GM23338 (cell line): Measurements from ENCODE around the gene FBXW11.

Experiments used
- CREB1 ChIP-seq: fragments of 250-450 bp; sonication (Bioruptor Pico); IDR thresholded peaks from 2 replicates; pipeline ENCODE4 v1.5.0; 2020; ENCODE audit warnings: low read depth, mild to moderate bottlenecking, moderate library complexity
- CTCF ChIP-seq, 2 experiments: fragments of 200-600 bp in 1 of 2; sonication (generic) in 1 of 2; conservative IDR thresholded peaks; 2 replicates each; pipeline versions ENCODE4 v1.5.1 to v1.6.1; 2016 to 2017; ENCODE audit warnings: antibody characterized with exemption in 2 of 2, low read depth in 2 of 2, mild to moderate bottlenecking in 2 of 2, moderate library complexity in 1 of 2
- EZH2 ChIP-seq: fragments of 200-600 bp; sonication (generic); IDR thresholded peaks from one replicate; pipeline ENCODE4 v1.8.0; 2017; ENCODE audit warnings: antibody characterized with exemption, mild to moderate bottlenecking, low read depth; ENCODE audit not compliant: unreplicated experiment
- EZH2phosphoT487 ChIP-seq: fragments of 200-600 bp; sonication (generic); IDR thresholded peaks from one replicate; pipeline ENCODE4 v1.8.1; 2018; ENCODE audit warnings: antibody characterized with exemption; ENCODE audit not compliant: unreplicated experiment
- POLR2AphosphoS5 ChIP-seq: IDR thresholded peaks from 2 replicates; pipeline ENCODE4 v1.6.1; 2016; ENCODE audit warnings: antibody characterized with exemption, low read depth
- REST ChIP-seq: IDR thresholded peaks from one replicate; pipeline ENCODE4 v1.6.1; 2018; ENCODE audit warnings: antibody characterized with exemption; ENCODE audit not compliant: unreplicated experiment
- ZNF331 ChIP-seq: fragments of 250-450 bp; sonication (Bioruptor Pico); IDR thresholded peaks from 2 replicates; pipeline ENCODE4 v1.5.0; 2020; ENCODE audit warnings: low read depth, mild to moderate bottlenecking, moderate library complexity

DNA sequence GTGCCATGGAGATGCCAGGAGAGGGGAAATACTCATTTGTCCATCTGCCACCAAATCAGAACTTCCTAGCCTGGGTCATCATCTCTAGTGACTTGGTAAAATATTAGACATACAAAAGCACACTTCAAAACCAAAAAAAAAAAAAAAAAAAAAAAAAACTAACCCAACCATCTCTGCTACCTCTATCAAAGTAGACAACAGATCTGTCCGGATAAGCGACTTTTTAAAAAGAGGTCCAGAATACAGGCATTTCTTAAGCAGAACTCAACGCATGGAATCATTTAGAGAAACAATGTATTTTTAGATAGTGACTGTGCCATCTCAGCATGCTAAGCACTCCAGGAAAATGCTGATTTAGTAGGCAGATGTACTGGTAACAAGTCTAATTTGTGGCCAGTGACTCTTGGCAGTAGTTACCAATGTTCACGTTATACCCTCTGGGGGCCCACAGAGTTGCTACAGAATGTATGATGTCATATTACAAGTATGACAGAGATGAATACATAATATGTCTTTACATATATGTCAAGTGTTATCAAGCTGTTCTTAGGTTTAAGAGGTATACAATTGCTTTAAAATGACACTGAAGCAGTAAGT is 113.0 kb downstream of the FBXW11 start:
- no peak for TF ChIP-seq CTCF (conservative IDR thresholded peaks at IDR 0.05; ENCODE audit: low read depth in 2 of 2)
- no peak for TF ChIP-seq EZH2
- TF ChIP-seq REST: no peak
- TF ChIP-seq CREB1 (CRISPR knock-in tag): no peak
- no peak for TF ChIP-seq ZNF331 (CRISPR knock-in tag)
- no peak for TF ChIP-seq POLR2AphosphoS5
- no peak for TF ChIP-seq EZH2phosphoT487
